Suprapubic skin (tissue), 3 donors: ENCODE measurements around the gene ZNF496.

ENCODE experiments used
- CTCF ChIP-seq, 2 donors: fragments of 200-600 bp in 1 of 2; fragments of 450-650 bp in 1 of 2; sonication (generic) in 1 of 2; IDR thresholded peaks; one replicate each; pipeline ENCODE4 v1.5.1; 2016 to 2019; ENCODE audit warnings: antibody characterized with exemption in 2 of 2, mild to moderate bottlenecking in 1 of 2, moderate library complexity in 1 of 2
- POLR2AphosphoS5 ChIP-seq, 3 donors: sonication (generic); formaldehyde crosslinking; IDR thresholded peaks; one replicate each; pipeline ENCODE4 v1.6.1; 2017; ENCODE audit warnings: antibody characterized with exemption in 3 of 3

- TF ChIP-seq POLR2AphosphoS5 (IDR thresholded peaks at IDR 0.05) (no peak), CTCF (IDR thresholded peaks at IDR 0.05) (no peak)
Measured at GRCh38 chr1:247299723-247300381, 31.8 kb downstream of the ZNF496 start.
